ENCODE measurements around the gene PXK.

Gene PXK

DNA sequence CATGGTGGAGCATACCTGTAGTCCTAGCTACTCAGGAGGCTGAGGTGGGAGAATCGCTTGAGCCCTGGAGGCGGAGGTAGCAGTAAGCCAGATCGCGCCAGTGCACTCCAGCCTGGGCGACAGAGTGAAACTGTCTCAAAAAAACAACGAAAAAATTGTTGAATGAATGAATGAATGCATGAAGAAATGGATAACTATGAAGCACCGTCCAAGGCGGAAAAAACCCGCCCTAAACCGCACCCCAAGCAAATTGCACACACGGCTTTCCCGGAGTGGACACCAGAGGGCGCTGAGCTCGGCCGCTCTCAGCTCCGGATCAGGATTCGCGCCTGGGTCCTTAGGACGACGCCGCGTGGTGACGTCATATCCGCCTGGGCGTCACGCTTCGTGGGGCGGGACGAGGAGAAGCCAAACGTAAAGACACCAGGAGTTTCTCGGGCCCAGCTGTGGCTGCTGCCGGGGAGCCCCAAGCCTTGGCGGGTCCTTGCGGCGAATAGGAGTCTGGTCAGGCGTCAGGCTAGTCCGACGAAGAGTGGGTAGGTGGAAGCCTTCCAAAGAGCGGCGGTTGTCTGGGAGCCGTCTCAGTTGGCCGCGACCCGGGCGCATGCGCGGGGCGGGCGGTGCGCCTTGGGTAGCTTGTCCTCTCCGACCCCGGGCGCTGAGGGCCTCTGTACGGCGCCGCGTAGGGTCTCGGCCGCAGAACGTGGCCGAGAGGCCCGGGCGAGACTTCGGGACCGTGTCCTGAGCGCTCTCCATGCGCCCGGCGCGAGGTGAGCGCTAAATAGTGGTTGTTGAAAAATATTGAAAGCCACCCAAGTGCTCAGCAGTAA lies 26.6 kb upstream of the PXK start, which contains the start of the genes HTD2 and RPP14:
Gene HTD2 (plus strand): TSS at position 639 of the 830 bp plus-strand sequence. CDS start 11,094 bp downstream, outside the sequence.
Gene RPP14 (plus strand): TSS at position 364 of the 830 bp plus-strand sequence. CDS start 4,085 bp downstream, outside the sequence.
- peaks cover 5% of the 10 kb centered on the region for H3K4me1 ChIP-seq (ENCODE audit: insufficient read depth, low read length)
- peaks cover 7% of the 10 kb centered on the region for H3K36me3 ChIP-seq (ENCODE audit: insufficient read depth, low read length)
- H3K9ac ChIP-seq (ENCODE audit: low read depth, low read length): peak within 1 kb of the TSS; percentile 87
- no peaks in the 10 kb centered on the region; the same call in 1 of the 2 replicates for H3K9me3 ChIP-seq (ENCODE audit: control insufficient read depth, insufficient read depth, low read length)

DNA sequence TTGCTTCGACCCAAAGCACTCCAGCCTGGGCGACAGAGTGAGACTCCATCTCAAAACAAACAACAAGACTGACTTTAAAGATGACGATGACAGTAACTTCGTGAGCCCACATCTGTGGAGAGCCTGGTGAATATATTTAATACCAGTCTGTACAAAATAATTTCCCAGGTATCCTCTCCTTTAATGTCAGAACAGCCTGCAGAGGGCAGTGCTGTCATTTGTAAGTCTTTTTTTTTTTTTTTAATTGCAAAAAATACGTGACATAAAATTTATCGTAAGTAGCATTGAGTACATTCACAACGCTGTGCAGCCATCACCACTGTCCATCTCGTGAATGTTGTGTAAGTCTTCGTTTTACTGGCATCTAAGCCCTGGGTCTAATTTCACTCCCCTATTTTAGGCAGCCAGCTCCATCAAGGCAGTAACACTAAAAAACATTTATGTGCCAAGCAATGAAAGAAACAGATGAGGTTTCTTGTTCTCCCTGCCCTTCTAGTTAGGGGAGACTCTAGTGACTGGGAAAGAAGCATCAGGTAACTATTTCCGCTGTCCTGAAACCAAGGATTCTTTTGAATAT lies 25.0 kb upstream of the PXK start:
- H3K9ac ChIP-seq (ENCODE audit: low read depth, low read length): peak overlapping the region; percentile 87; the same call in 1 of the 2 replicates
- H3K36me3 ChIP-seq (ENCODE audit: insufficient read depth, low read length): peaks cover 14% of the 10 kb centered on the region
- peaks cover 5% of the 10 kb centered on the region for H3K4me1 ChIP-seq (ENCODE audit: insufficient read depth, low read length)
- no peaks in the 10 kb centered on the region for H3K9me3 ChIP-seq (ENCODE audit: control insufficient read depth, insufficient read depth, low read length)

DNA sequence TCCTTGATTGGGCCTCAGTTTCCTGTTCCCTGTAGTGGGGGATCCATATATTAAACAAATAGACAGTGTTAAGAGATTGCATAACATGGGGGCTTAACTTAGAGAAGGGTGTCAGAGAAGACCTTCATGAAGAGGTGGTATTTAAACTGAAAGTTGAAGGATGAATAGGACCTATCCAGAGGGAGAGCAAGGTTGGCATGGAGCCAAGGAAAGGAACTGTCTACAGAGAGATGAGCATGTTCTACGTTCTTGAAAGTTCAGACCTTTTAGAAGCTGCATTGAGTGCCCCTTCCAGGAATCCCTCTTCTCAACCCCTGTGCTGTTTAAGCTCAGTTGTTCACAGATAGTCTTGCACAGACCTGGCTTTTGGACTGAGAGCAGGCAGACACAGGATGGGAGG lies 24.0 kb upstream of the PXK start:
- H3K9me3 ChIP-seq (ENCODE audit: control insufficient read depth, insufficient read depth, low read length): no peaks in the 10 kb centered on the region
- H3K4me1 ChIP-seq (ENCODE audit: insufficient read depth, low read length): peaks cover 5% of the 10 kb centered on the region
- H3K9ac ChIP-seq (ENCODE audit: low read depth, low read length): no peak overlapping the region
- peaks cover 17% of the 10 kb centered on the region for H3K36me3 ChIP-seq (ENCODE audit: insufficient read depth, low read length)

DNA sequence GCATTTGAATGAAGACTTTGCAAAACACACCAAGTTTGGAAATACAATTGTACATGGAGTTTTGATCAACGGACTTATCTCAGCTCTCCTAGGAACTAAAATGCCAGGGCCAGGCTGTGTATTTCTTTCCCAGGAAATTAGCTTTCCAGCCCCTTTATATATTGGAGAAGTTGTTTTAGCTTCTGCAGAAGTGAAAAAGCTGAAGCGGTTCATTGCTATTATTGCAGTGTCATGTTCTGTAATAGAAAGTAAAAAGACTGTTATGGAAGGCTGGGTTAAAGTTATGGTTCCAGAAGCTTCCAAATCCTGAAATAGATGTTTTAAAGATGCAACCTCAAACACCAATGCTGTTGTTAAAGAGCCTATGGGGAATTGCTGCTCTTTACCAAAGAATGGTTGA lies 14.9 kb upstream of the PXK start:
- Histone ChIP-seq H3K4me1 (ENCODE audit: insufficient read depth, low read length) (peaks cover 15% of the 10 kb centered on the region), H3K36me3 (ENCODE audit: insufficient read depth, low read length) (peaks cover 23% of the 10 kb centered on the region), H3K9ac (ENCODE audit: low read depth, low read length) (no peak overlapping the region), H3K9me3 (ENCODE audit: control insufficient read depth, insufficient read depth, low read length) (no peaks in the 10 kb centered on the region)

DNA sequence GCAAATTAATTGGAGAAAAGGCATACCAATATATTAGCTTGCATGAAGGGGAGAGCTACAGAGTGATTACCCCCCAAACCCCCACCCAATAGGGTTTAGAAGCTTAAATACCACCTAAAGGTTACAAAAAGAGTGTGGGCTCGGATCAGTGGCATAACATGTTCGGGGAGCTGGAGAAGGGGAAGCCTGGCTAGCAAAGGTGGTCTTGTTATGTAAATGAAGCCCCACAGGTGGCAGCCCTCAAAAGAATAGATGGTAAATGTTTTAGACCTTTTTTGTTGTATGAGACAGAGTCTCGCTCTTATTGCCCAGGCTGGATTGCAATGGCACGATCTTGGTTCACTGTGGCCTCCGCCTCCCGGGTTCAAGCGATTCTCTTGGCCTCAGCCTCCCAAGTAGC lies 10.9 kb upstream of the PXK start:
- H3K9me3 ChIP-seq (ENCODE audit: control insufficient read depth, insufficient read depth, low read length): no peaks in the 10 kb centered on the region
- H3K4me1 ChIP-seq (ENCODE audit: insufficient read depth, low read length): peaks cover 15% of the 10 kb centered on the region
- 0 out of 2 replicates have a peak overlapping the region, but pooled peaks have one; percentile 0 for H3K9ac ChIP-seq (ENCODE audit: low read depth, low read length)
- H3K36me3 ChIP-seq (ENCODE audit: insufficient read depth, low read length): peaks cover 13% of the 10 kb centered on the region

DNA sequence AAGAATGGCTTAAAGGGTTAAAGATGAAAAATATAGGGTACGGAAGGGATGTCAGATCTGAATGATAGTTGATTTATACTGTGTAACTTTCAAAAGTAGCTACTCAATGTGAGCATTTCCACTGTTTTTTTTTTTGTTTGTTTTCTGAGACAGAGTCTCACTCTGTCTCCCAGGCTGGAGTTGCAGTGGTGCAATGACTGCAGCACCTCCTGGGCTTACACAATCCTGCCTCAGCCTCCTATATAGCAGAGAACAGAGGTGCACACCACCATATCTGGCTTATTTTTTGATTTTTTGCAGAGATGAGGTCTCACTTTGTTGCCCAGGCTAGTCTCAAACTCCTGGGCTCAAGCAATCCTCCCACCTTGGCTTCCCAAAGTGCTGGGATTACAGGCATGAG lies 9.9 kb upstream of the PXK start:
- H3K4me1 ChIP-seq (ENCODE audit: insufficient read depth, low read length): peaks cover 15% of the 10 kb centered on the region
- no peaks in the 10 kb centered on the region for H3K9me3 ChIP-seq (ENCODE audit: control insufficient read depth, insufficient read depth, low read length)
- H3K36me3 ChIP-seq (ENCODE audit: insufficient read depth, low read length): peaks cover 7% of the 10 kb centered on the region
- no peak overlapping the region for H3K9ac ChIP-seq (ENCODE audit: low read depth, low read length)

DNA sequence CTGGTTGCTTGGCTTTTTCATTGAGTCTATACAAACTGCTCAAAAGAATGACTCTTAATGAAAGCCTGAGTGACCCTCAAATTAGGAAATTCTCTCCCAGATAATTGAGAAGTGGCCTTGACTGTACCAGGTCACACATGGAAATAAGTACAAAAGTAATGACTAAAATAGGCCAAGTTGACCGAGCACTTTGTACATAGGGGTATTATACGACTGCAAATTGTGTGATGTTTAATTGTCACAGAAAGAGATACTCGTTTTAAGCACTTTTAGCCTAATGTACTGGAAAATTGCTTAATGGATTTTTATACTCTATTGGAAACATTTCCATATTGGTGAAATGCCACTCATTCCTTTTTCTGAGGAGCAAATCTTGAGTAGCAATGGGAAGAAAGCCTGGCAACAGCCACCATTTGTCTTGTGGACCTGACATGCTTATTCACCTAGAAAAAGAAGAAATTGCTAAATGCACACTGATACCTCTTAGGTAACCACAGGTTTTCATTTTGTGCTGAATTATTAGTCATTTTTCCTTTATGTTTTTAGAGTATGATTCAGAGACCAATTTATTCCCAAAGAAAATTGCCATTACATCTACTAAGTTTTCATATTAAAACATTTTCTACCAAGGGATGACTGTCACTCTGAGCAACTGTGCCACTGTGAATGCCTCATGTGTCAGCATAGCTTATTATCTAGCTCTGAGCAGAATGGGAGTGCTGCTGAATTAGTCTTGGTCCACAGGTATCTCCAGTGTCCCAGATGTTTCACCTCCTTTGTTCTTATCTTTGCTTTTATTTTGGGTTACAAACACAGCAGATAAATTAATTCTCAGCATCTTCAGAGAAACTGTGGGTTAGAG lies 8.9 kb upstream of the PXK start:
- no peaks in the 10 kb centered on the region for H3K9me3 ChIP-seq (ENCODE audit: control insufficient read depth, insufficient read depth, low read length)
- no peak overlapping the region for H3K9ac ChIP-seq (ENCODE audit: low read depth, low read length)
- peaks cover 15% of the 10 kb centered on the region for H3K4me1 ChIP-seq (ENCODE audit: insufficient read depth, low read length)
- H3K36me3 ChIP-seq (ENCODE audit: insufficient read depth, low read length): peaks cover 4% of the 10 kb centered on the region; the same call in 1 of the 2 replicates

DNA sequence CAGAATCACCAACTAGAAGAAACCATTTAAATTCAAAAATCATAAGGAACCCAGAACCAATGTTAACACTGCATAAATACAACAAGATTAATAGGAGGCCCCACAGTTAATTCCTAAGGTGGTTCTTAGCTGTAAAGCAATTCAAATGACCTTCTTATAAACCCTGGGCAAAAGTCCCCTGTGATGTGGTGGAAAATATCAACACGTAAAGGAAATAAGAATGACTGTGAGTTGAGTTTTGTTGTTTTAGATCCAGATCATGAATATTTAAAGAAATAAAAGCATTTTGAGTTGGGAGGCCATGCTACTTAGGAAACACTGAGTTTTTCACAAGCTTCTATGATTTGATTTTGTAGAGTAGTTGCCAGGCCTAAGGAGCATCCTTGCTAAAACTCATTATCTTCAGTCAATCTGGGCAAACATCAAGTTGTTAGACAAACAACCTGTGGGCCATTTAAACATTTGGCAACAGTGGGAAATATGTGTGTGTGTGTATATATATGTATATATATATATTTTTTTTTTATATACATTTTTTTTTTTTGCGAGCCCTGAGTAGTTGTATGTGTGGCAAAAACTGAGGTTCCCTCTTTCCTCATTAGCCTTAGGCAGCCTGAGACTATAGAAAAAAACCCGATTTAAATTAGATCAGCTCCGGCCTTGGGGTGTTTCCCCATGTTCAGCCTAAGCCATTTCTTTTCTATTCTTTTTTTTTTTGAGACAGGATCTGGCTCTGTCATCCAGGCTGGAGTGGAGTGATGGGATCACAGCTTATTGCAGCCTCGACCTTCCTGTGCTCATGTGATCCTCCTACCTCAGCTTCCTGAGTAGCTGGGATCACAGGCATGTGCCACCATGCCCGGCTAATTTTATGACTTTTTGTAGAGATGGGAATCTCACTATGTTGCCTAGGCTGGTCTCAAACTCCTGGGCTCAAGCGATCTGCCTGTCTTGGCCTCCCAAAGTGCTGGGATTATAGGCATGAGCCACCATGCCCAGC lies 8.0 kb upstream of the PXK start:
- H3K9me3 ChIP-seq (ENCODE audit: control insufficient read depth, insufficient read depth, low read length): no peaks in the 10 kb centered on the region
- no peak overlapping the region; the same call in 1 of the 2 replicates for H3K9ac ChIP-seq (ENCODE audit: low read depth, low read length)
- H3K4me1 ChIP-seq (ENCODE audit: insufficient read depth, low read length): peaks cover 15% of the 10 kb centered on the region
- no peaks in the 10 kb centered on the region for H3K36me3 ChIP-seq (ENCODE audit: insufficient read depth, low read length)

DNA sequence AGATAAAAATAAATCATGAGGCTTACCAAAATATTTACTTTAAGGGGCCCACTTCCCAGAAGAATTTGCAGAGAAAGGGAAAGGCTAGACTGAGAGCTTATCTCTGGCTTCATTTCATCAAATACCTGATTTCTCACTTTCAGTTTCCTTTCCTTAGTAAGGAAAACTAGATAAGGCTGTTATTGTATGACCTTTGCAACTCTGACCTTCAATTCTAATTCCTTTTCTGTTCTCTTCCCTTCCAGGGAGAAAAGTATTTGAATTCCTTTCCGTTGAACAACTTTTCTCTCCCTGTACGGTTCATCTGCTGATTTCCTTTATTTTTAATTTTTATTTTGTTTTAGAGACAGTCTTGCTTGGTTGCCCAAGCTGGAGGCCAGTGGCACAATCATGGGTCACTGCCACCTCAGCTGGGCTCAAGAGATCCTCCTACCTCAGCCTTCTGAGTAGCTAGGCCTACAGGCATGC lies 7.1 kb upstream of the PXK start:
- Histone ChIP-seq H3K36me3 (ENCODE audit: insufficient read depth, low read length) (no peaks in the 10 kb centered on the region), H3K9me3 (ENCODE audit: control insufficient read depth, insufficient read depth, low read length) (no peaks in the 10 kb centered on the region), H3K9ac (ENCODE audit: low read depth, low read length) (no peak overlapping the region), H3K4me1 (ENCODE audit: insufficient read depth, low read length) (peaks cover 15% of the 10 kb centered on the region)

DNA sequence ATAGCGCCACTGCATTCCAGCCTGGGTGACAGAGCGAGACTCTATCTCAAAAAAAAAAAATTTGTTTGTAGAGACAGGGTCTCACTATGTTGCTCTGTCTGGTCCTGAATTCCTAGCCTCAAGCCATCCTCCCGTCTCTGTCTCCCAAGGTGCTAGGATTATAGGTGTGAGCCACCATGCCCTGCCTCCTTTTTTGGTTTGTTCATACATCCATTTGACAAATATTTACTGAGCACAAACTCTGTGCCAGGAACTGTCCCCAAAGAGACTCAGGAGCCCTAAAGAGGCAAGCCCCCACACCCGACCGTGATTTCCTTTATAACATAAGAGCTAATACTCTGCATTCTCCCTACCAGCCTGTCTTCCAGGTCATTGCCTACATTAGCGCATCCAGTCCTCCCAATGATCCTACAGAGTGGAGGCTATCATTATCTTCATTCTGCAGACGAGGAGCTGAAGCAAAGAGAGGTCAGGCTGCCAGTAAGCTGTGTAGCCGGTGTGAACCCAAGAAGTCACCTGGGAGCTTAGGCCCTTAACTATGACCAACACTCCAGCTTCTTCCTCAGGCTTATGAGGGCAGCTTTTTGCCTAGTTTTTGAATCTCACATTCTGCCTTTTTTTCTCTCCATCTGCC lies 6.3 kb upstream of the PXK start:
- H3K4me1 ChIP-seq (ENCODE audit: insufficient read depth, low read length): peaks cover 11% of the 10 kb centered on the region
- no peak overlapping the region for H3K9ac ChIP-seq (ENCODE audit: low read depth, low read length)
- H3K9me3 ChIP-seq (ENCODE audit: control insufficient read depth, insufficient read depth, low read length): no peaks in the 10 kb centered on the region
- no peaks in the 10 kb centered on the region for H3K36me3 ChIP-seq (ENCODE audit: insufficient read depth, low read length)

DNA sequence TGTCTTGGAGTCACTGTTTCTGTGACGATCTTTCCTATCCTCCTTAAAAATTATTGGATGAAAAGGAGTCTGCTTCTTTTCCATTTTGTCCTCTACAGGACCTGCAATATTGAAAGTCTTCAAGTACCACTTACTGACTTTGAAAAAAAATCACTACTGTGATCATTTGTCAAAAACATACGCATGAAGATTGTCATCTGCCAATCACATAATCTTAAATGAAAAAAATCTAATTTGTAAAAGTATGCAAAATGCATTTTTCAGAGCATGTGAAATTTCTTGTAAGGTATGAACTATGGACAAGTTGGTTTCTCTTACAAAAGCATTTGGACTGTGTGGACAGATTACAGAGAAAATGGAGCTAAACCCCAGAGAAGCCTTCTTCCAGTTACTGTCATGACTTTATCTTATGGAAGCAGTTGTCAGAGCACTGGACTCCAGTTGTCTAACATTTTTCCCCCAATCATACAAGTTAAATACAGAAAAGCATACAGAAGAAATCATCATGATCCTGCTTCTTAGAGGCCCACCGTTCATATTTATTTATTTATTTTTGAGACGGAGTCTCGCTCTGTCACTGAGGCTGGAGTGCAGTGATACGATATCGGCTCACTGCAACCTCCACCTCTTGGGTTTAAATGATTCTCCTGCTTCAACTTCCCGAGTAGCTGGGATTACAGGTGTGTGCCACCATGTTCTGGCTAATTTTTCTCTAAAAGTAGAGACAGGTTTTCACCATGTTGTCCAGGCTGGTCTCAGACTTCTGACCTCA lies 3.4 kb upstream of the PXK start:
- H3K4me1 ChIP-seq (ENCODE audit: insufficient read depth, low read length): no peaks in the 10 kb centered on the region; the same call in 1 of the 2 replicates
- H3K9me3 ChIP-seq (ENCODE audit: control insufficient read depth, insufficient read depth, low read length): no peaks in the 10 kb centered on the region
- no peak overlapping the region for H3K9ac ChIP-seq (ENCODE audit: low read depth, low read length)
- H3K36me3 ChIP-seq (ENCODE audit: insufficient read depth, low read length): no peaks in the 10 kb centered on the region

DNA sequence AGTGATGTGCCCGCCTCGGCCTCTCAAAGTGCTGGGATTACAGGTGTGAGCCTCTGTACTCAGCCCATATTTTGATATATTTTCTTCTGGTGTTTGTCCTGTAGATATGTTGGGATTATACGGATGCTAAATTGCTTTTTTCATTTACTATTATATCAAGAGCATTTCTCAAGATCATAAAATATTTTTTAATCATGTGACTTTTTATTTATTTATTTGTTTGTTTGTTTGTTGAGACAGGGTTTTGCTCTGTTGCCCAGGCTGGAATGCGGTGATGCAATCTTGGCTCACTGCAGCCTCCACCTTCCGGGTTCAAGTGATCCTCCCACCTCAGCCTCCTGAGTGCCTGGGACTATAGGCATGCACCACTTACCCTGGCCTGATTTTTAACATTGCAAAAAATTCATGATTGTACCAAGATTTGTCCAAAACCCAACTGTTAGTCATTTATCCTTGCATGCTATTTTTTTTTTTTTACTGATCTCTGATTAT lies 2.7 kb upstream of the PXK start:
- Histone ChIP-seq H3K36me3 (ENCODE audit: insufficient read depth, low read length) (no peaks in the 10 kb centered on the region), H3K9ac (ENCODE audit: low read depth, low read length) (no peak overlapping the region), H3K9me3 (ENCODE audit: control insufficient read depth, insufficient read depth, low read length) (no peaks in the 10 kb centered on the region), H3K4me1 (ENCODE audit: insufficient read depth, low read length) (peaks cover 1% of the 10 kb centered on the region)
